ENCODE results near the gene HMGB4. TPM values are rescaled to one million over a fixed set of nuclear protein-coding genes. Genes with fewer than 3 reads are reported as not detected.

Gene HMGB4
- total and polyA plus RNA-seq, 2 donors: 0.07 TPM; not detected in 1

GRCh38 chr1:33853431-33853830 lies 10.4 kb upstream of the HMGB4 start:
- Histone ChIP-seq H3K4me1 (ENCODE audit: control insufficient read depth in 2 of 2, insufficient read depth in 2 of 2, low read length in 2 of 2) (no peaks in the 10 kb centered on the region), H3K9me3 (ENCODE audit: control insufficient read depth in 2 of 2, insufficient read depth in 1 of 2, low read length in 1 of 2) (no peaks in the 10 kb centered on the region), H3K4me3 (ENCODE audit: low read length in 2 of 2) (no peak overlapping the region), H3K36me3 (ENCODE audit: control insufficient read depth in 2 of 2, insufficient read depth in 2 of 2, low read length in 1 of 2) (no peaks in the 10 kb centered on the region), H3K27ac (ENCODE audit: low read depth in 1 of 2, low read length in 1 of 2) (no peak overlapping the region), H3K27me3 (ENCODE audit: control insufficient read depth in 2 of 2, insufficient read depth in 1 of 2, low read length in 1 of 2) (no peaks in the 10 kb centered on the region)
- no peak for DNase-seq (ENCODE audit: low read depth in 6 of 9, low spot score in 9 of 9)
- WGBS: 86% methylated on average over 1 of the region's 1 CpG

GRCh38 chr1:33854091-33854490 lies 9.8 kb upstream of the HMGB4 start:
- WGBS: 89% methylated on average over 5 of the region's 5 CpGs
- Histone ChIP-seq H3K27ac (ENCODE audit: low read depth in 1 of 2, low read length in 1 of 2) (no peak overlapping the region), H3K4me1 (ENCODE audit: control insufficient read depth in 2 of 2, insufficient read depth in 2 of 2, low read length in 2 of 2) (no peaks in the 10 kb centered on the region), H3K9me3 (ENCODE audit: control insufficient read depth in 2 of 2, insufficient read depth in 1 of 2, low read length in 1 of 2) (no peaks in the 10 kb centered on the region), H3K4me3 (ENCODE audit: low read length in 2 of 2) (no peak overlapping the region), H3K36me3 (ENCODE audit: control insufficient read depth in 2 of 2, insufficient read depth in 2 of 2, low read length in 1 of 2) (no peaks in the 10 kb centered on the region), H3K27me3 (ENCODE audit: control insufficient read depth in 2 of 2, insufficient read depth in 1 of 2, low read length in 1 of 2) (no peaks in the 10 kb centered on the region)
- no peak for DNase-seq (ENCODE audit: low read depth in 6 of 9, low spot score in 9 of 9)

- Histone ChIP-seq H3K9me3 (ENCODE audit: control insufficient read depth in 2 of 2, insufficient read depth in 1 of 2, low read length in 1 of 2) (no peaks in the 10 kb centered on the region), H3K36me3 (ENCODE audit: control insufficient read depth in 2 of 2, insufficient read depth in 2 of 2, low read length in 1 of 2) (no peaks in the 10 kb centered on the region), H3K4me1 (ENCODE audit: control insufficient read depth in 2 of 2, insufficient read depth in 2 of 2, low read length in 2 of 2) (no peaks in the 10 kb centered on the region), H3K4me3 (ENCODE audit: low read length in 2 of 2) (no peak overlapping the region), H3K27ac (ENCODE audit: low read depth in 1 of 2, low read length in 1 of 2) (no peak overlapping the region), H3K27me3 (ENCODE audit: control insufficient read depth in 2 of 2, insufficient read depth in 1 of 2, low read length in 1 of 2) (no peaks in the 10 kb centered on the region)
- 90% methylated on average over 2 of the region's 2 CpGs for WGBS
- DNase-seq (ENCODE audit: low read depth in 6 of 9, low spot score in 9 of 9): no peak
Measured at GRCh38 chr1:33860671-33861070, 3.2 kb upstream of the HMGB4 start.

- no peak for DNase-seq (ENCODE audit: low read depth in 6 of 9, low spot score in 9 of 9)
- Histone ChIP-seq H3K27ac (ENCODE audit: low read depth in 1 of 2, low read length in 1 of 2) (no peak overlapping the region), H3K4me1 (ENCODE audit: control insufficient read depth in 2 of 2, insufficient read depth in 2 of 2, low read length in 2 of 2) (no peaks in the 10 kb centered on the region), H3K4me3 (ENCODE audit: low read length in 2 of 2) (no peak overlapping the region), H3K36me3 (ENCODE audit: control insufficient read depth in 2 of 2, insufficient read depth in 2 of 2, low read length in 1 of 2) (no peaks in the 10 kb centered on the region), H3K27me3 (ENCODE audit: control insufficient read depth in 2 of 2, insufficient read depth in 1 of 2, low read length in 1 of 2) (no peaks in the 10 kb centered on the region), H3K9me3 (ENCODE audit: control insufficient read depth in 2 of 2, insufficient read depth in 1 of 2, low read length in 1 of 2) (no peaks in the 10 kb centered on the region)
- 71% methylated on average over 14 of the region's 14 CpGs for WGBS
Measured at GRCh38 chr1:33864460-33865389, 846 bp downstream of the HMGB4 start.

GRCh38 chr1:33866281-33866680 lies 2.4 kb downstream of the HMGB4 start:
- WGBS: 84% methylated on average over 6 of the region's 6 CpGs

GRCh38 chr1:33867684-33868083 lies 3.8 kb downstream of the HMGB4 start:
- Histone ChIP-seq H3K27me3 (ENCODE audit: control insufficient read depth in 2 of 2, insufficient read depth in 1 of 2, low read length in 1 of 2) (no peaks in the 10 kb centered on the region), H3K4me3 (ENCODE audit: low read length in 2 of 2) (no peak overlapping the region), H3K27ac (ENCODE audit: low read depth in 1 of 2, low read length in 1 of 2) (no peak overlapping the region), H3K36me3 (ENCODE audit: control insufficient read depth in 2 of 2, insufficient read depth in 2 of 2, low read length in 1 of 2) (no peaks in the 10 kb centered on the region), H3K9me3 (ENCODE audit: control insufficient read depth in 2 of 2, insufficient read depth in 1 of 2, low read length in 1 of 2) (no peaks in the 10 kb centered on the region), H3K4me1 (ENCODE audit: control insufficient read depth in 2 of 2, insufficient read depth in 2 of 2, low read length in 2 of 2) (no peaks in the 10 kb centered on the region)
- DNase-seq (ENCODE audit: low read depth in 6 of 9, low spot score in 9 of 9): no peak
- 83% methylated on average over 1 of the region's 1 CpG for WGBS

More at GRCh38 chr1:33866281-33866680, 2.4 kb downstream of the HMGB4 start:
- Histone ChIP-seq H3K4me3 (ENCODE audit: low read length in 2 of 2) (no peak overlapping the region), H3K36me3 (ENCODE audit: control insufficient read depth in 2 of 2, insufficient read depth in 2 of 2, low read length in 1 of 2) (no peaks in the 10 kb centered on the region), H3K4me1 (ENCODE audit: control insufficient read depth in 2 of 2, insufficient read depth in 2 of 2, low read length in 2 of 2) (no peaks in the 10 kb centered on the region), H3K27ac (ENCODE audit: low read depth in 1 of 2, low read length in 1 of 2) (no peak overlapping the region), H3K9me3 (ENCODE audit: control insufficient read depth in 2 of 2, insufficient read depth in 1 of 2, low read length in 1 of 2) (no peaks in the 10 kb centered on the region), H3K27me3 (ENCODE audit: control insufficient read depth in 2 of 2, insufficient read depth in 1 of 2, low read length in 1 of 2) (no peaks in the 10 kb centered on the region)
- DNase-seq (ENCODE audit: low read depth in 6 of 9, low spot score in 9 of 9): no peak

- H3K27ac ChIP-seq (ENCODE audit: low read depth in 1 of 2, low read length in 1 of 2): no peak overlapping the region
- H3K4me1 ChIP-seq (ENCODE audit: control insufficient read depth in 2 of 2, insufficient read depth in 2 of 2, low read length in 2 of 2): no peaks in the 10 kb centered on the region
- DNase-seq (ENCODE audit: low read depth in 6 of 9, low spot score in 9 of 9): no peak
- H3K27me3 ChIP-seq (ENCODE audit: control insufficient read depth in 2 of 2, insufficient read depth in 1 of 2, low read length in 1 of 2): no peaks in the 10 kb centered on the region
- no peaks in the 10 kb centered on the region for H3K9me3 ChIP-seq (ENCODE audit: control insufficient read depth in 2 of 2, insufficient read depth in 1 of 2, low read length in 1 of 2)
- H3K36me3 ChIP-seq (ENCODE audit: control insufficient read depth in 2 of 2, insufficient read depth in 2 of 2, low read length in 1 of 2): no peaks in the 10 kb centered on the region
- no peak overlapping the region for H3K4me3 ChIP-seq (ENCODE audit: low read length in 2 of 2)
Measured at GRCh38 chr1:33872275-33872674, 8.4 kb downstream of the HMGB4 start.

GRCh38 chr1:33872683-33873082 lies 8.8 kb downstream of the HMGB4 start:
- H3K4me1 ChIP-seq (ENCODE audit: control insufficient read depth in 2 of 2, insufficient read depth in 2 of 2, low read length in 2 of 2): no peaks in the 10 kb centered on the region
- WGBS: 82% methylated on average over 2 of the region's 2 CpGs
- H3K4me3 ChIP-seq (ENCODE audit: low read length in 2 of 2): no peak overlapping the region
- no peak for DNase-seq (ENCODE audit: low read depth in 6 of 9, low spot score in 9 of 9)
- no peaks in the 10 kb centered on the region for H3K36me3 ChIP-seq (ENCODE audit: control insufficient read depth in 2 of 2, insufficient read depth in 2 of 2, low read length in 1 of 2)
- no peaks in the 10 kb centered on the region for H3K27me3 ChIP-seq (ENCODE audit: control insufficient read depth in 2 of 2, insufficient read depth in 1 of 2, low read length in 1 of 2)
- H3K27ac ChIP-seq (ENCODE audit: low read depth in 1 of 2, low read length in 1 of 2): no peak overlapping the region
- no peaks in the 10 kb centered on the region for H3K9me3 ChIP-seq (ENCODE audit: control insufficient read depth in 2 of 2, insufficient read depth in 1 of 2, low read length in 1 of 2)

GRCh38 chr1:33874636-33875035 lies 10.8 kb downstream of the HMGB4 start:
- DNase-seq (ENCODE audit: low read depth in 6 of 9, low spot score in 9 of 9): no peak
- H3K27ac ChIP-seq (ENCODE audit: low read depth in 1 of 2, low read length in 1 of 2): no peak overlapping the region
- no peak overlapping the region for H3K4me3 ChIP-seq (ENCODE audit: low read length in 2 of 2)
- 96% methylated on average over 7 of the region's 7 CpGs for WGBS
- H3K36me3 ChIP-seq (ENCODE audit: control insufficient read depth in 2 of 2, insufficient read depth in 2 of 2, low read length in 1 of 2): no peaks in the 10 kb centered on the region
- no peaks in the 10 kb centered on the region for H3K9me3 ChIP-seq (ENCODE audit: control insufficient read depth in 2 of 2, insufficient read depth in 1 of 2, low read length in 1 of 2)
- no peaks in the 10 kb centered on the region for H3K4me1 ChIP-seq (ENCODE audit: control insufficient read depth in 2 of 2, insufficient read depth in 2 of 2, low read length in 2 of 2)
- no peaks in the 10 kb centered on the region for H3K27me3 ChIP-seq (ENCODE audit: control insufficient read depth in 2 of 2, insufficient read depth in 1 of 2, low read length in 1 of 2)
